H1 (cell line): Measurements from ENCODE around the gene ARHGAP8. TPM values are rescaled to one million over a fixed set of nuclear protein-coding genes. Genes with fewer than 3 reads are reported as not detected.

ENCODE experiments used
- ASH2L ChIP-seq: fragments of 200-600, 300-600 bp; sonication (generic); IDR thresholded peaks from one replicate; pipeline ENCODE4 v1.7.1; 2017; ENCODE audit warnings: low read length
- BACH1 ChIP-seq: IDR thresholded peaks from 2 replicates; pipeline ENCODE4 v1.6.1; 2012; ENCODE audit warnings: low read length, improper control_type of control experiment
- CBX5 ChIP-seq: fragments of 300-800, 300-1000 bp; sonication (generic); IDR thresholded peaks from 2 replicates; pipeline ENCODE4 v1.7.1; 2016; ENCODE audit warnings: antibody characterized with exemption, low read length, low read depth
- CBX8 ChIP-seq: fragments of 300-800, 300-1000 bp; sonication (generic); IDR thresholded peaks from 2 replicates; pipeline ENCODE4 v1.7.1; 2016; ENCODE audit warnings: low read depth, low read length, borderline replicate concordance
- HDAC2 ChIP-seq, 2 experiments: fragments of 300-600 bp in 1 of 2; sonication (generic) in 1 of 2; IDR thresholded peaks; 2 replicates each; pipeline ENCODE4 v1.6.1; 2011 to 2012; ENCODE audit warnings: low read depth in 2 of 2, low read length in 2 of 2, mild to moderate bottlenecking in 2 of 2, moderate library complexity in 2 of 2, borderline replicate concordance in 1 of 2, inconsistent platforms in 1 of 2
- KDM1A ChIP-seq: fragments of 200-600, 300-600 bp; sonication (generic); IDR thresholded peaks from 2 replicates; pipeline ENCODE4 v1.7.1; 2016; ENCODE audit warnings: mild to moderate bottlenecking, low read length, borderline replicate concordance
- KDM4A ChIP-seq: IDR thresholded peaks from one replicate; pipeline ENCODE4 v1.7.1; 2012; ENCODE audit warnings: low read depth, mild to moderate bottlenecking, moderate library complexity, low read length, inconsistent platforms; ENCODE audit not compliant: severe bottlenecking
- NANOG ChIP-seq: IDR thresholded peaks from 2 replicates; pipeline ENCODE4 v1.6.1; 2011; ENCODE audit warnings: low read length, low read depth, mild to moderate bottlenecking, inconsistent platforms; ENCODE audit not compliant: insufficient read depth, poor library complexity, severe bottlenecking
- POLR2AphosphoS5 ChIP-seq: IDR thresholded peaks from 2 replicates; pipeline ENCODE4 v1.6.1; 2011; ENCODE audit warnings: low read depth, low read length
- SIN3A ChIP-seq, 2 experiments: IDR thresholded peaks in 1 of 2; conservative IDR thresholded peaks in 1 of 2; 2 replicates each; pipeline ENCODE4 v1.6.1; 2011 to 2012; ENCODE audit warnings: low read length in 2 of 2, improper control_type of control experiment in 1 of 2, low read depth in 1 of 2, mild to moderate bottlenecking in 1 of 2
- SP1 ChIP-seq: IDR thresholded peaks from 2 replicates; pipeline ENCODE4 v1.6.1; 2011; ENCODE audit warnings: low read depth, low read length
- polyA plus RNA-seq, 7 experiments: library from polyadenylated mRNA; depleted of rRNA in 3 of 7; stranded (reverse) in 5 of 7; unstranded in 2 of 7; fragments of >200 nt in 5 of 7; fragments of 200-250 nt in 2 of 7; gene quantifications; 1 replicate in 5 of 7; 2 replicates in 1 of 7; 4 replicates in 1 of 7; pipeline versions ENCODE4 v1.2.1 to v1.2.3, GENCODE V29; 2011 to 2013; ENCODE audit warnings: missing spikeins in 2 of 7, mixed read lengths in 2 of 7
- total RNA-seq: library from RNA; stranded (reverse); fragmentation: NEBNext Ultra II Directional; extraction: Animal tissue kit (Norgen Biotek cat#: 25700); gene quantifications from 2 replicates; pipeline ENCODE4 v1.2.1, GENCODE V29; 2021
- TF ChIP-seq, protein P1 (sequence below): IDR thresholded peaks from 2 replicates; pipeline ENCODE4 v1.6.1; 2011; ENCODE audit warnings: low read length, improper control_type of control experiment
- TF ChIP-seq, protein P2 (sequence below), 3 experiments: IDR thresholded peaks; 1 replicate in 2 of 3; 2 replicates in 1 of 3; pipeline versions ENCODE4 v1.5.1 to v1.6.1; 2011; ENCODE audit warnings: low read length in 3 of 3, mild to moderate bottlenecking in 3 of 3, inconsistent platforms in 2 of 3, low read depth in 1 of 3, moderate library complexity in 1 of 3; ENCODE audit not compliant: insufficient read depth in 1 of 3; ENCODE audit errors: control extremely low read depth in 1 of 3

ARHGAP8 gene
- total and polyA plus RNA-seq, 2 of the 8 experiments (the other 6 are each of a cell fraction or from before 2014, with no cell fraction given): 35.6 to 47.7 TPM

DNA sequence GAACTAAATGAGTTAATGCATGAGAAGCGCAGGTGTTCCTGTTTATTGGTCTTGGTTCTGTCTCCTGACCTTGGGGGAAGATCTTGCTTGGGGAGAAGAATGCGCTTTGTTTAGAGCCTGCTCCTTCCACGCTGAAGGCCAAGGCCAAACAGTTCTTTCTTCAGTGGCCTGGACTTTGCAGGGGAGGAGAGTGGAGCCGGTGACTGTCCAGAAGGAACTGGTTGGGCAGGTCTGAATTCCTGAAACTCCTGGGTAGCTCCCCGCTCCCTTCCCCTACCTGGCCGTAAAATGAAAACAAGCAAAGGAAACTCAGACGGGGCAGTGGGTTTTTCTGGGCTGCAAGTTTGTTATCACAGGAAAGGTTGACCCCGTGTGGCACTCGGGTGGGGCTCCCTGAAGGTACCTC, 3.6 kb downstream of the ARHGAP8 start (continued):
- TF ChIP-seq HDAC2 (IDR thresholded peaks at IDR 0.05; ENCODE audit: borderline replicate concordance in 1 of 2, low read depth in 2 of 2, low read length in 2 of 2) (no peak), KDM1A (no peak), CBX5 (no peak), ASH2L (peak; percentile 83), POLR2AphosphoS5 (no peak), BACH1 (no peak), SIN3A (conservative IDR thresholded peaks at IDR 0.05 in 1 of 2, IDR thresholded peaks at IDR 0.05 in 1 of 2; ENCODE audit: low read depth in 1 of 2, low read length in 2 of 2) (no peak), NANOG (no peak), CBX8 (no peak), KDM4A (no peak), SP1 (0 out of 2 replicates have a peak, but pooled peaks have one; percentile 25)
- TF ChIP-seq, protein P1, sequence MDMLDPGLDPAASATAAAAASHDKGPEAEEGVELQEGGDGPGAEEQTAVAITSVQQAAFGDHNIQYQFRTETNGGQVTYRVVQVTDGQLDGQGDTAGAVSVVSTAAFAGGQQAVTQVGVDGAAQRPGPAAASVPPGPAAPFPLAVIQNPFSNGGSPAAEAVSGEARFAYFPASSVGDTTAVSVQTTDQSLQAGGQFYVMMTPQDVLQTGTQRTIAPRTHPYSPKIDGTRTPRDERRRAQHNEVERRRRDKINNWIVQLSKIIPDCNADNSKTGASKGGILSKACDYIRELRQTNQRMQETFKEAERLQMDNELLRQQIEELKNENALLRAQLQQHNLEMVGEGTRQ: no peak
- TF ChIP-seq, protein P2, sequence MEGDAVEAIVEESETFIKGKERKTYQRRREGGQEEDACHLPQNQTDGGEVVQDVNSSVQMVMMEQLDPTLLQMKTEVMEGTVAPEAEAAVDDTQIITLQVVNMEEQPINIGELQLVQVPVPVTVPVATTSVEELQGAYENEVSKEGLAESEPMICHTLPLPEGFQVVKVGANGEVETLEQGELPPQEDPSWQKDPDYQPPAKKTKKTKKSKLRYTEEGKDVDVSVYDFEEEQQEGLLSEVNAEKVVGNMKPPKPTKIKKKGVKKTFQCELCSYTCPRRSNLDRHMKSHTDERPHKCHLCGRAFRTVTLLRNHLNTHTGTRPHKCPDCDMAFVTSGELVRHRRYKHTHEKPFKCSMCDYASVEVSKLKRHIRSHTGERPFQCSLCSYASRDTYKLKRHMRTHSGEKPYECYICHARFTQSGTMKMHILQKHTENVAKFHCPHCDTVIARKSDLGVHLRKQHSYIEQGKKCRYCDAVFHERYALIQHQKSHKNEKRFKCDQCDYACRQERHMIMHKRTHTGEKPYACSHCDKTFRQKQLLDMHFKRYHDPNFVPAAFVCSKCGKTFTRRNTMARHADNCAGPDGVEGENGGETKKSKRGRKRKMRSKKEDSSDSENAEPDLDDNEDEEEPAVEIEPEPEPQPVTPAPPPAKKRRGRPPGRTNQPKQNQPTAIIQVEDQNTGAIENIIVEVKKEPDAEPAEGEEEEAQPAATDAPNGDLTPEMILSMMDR (IDR thresholded peaks at IDR 0.05; ENCODE audit: control extremely low read depth in 1 of 3, insufficient read depth in 1 of 3, low read depth in 1 of 3, low read length in 3 of 3): no peak
- TF ChIP-seq, all 59 proteins: peak for 5
